ENCODE data around the gene PXN.
"Not testable (repeated sequence)": the region's sequence is repeated elsewhere in the genome, so short reads cannot be mapped to it uniquely, and the experiment has no call there.

DNA sequence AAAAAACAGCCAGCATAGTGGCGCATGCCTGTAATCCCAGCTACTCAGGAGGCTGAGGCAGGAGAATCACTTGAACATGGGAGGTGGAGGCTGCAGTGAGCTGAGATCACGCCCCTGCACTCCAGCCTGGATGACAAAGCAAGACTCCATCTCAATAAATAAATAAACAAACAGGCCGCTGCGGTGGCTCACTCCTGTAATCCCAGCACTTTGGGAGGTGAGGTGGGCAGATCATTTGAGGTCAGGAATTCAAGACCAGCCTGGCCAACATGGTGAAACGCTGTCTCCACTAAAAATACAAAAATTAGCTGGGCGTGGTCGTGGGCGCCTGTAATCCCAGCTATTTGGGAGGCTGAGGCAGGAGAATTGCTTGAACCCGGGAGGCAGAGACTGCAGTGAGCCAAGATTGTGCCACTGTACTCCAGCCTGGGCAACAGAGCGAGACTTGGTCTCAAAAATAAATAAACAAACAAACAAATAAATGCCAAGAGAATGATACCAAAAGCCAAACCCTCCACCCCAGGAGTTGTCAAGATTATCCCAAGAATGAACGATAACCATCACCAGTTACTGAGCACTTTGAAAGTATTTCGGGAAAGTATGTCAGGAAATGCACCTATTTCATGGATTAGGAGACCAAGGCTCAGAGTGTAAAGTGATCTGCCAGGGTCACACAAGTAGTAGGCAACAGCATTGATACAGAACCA is 14.0 kb downstream of the PXN start:
- not testable (repeated sequence) for TF ChIP-seq CTCF (IDR thresholded peaks at IDR 0.05; ENCODE audit: insufficient read depth, low read length); REST (IDR thresholded peaks at IDR 0.05; ENCODE audit: insufficient replicate concordance, low read depth); GABPA (IDR thresholded peaks at IDR 0.05; ENCODE audit: low read depth); POLR2AphosphoS5 (IDR thresholded peaks at IDR 0.05; ENCODE audit: low read depth)
